Vagina (tissue), 2 donors: ENCODE measurements around the gene SPEF1.

Experiments
- POLR2A ChIP-seq, 2 donors: fragments of 450-650 bp; IDR thresholded peaks; one replicate each; pipeline ENCODE4 v1.6.1; 2017; ENCODE audit warnings: antibody characterized with exemption in 2 of 2, mild to moderate bottlenecking in 2 of 2, moderate library complexity in 2 of 2
- POLR2AphosphoS5 ChIP-seq, 2 donors: sonication (generic); formaldehyde crosslinking; IDR thresholded peaks; one replicate each; pipeline ENCODE4 v1.9.0; 2017; ENCODE audit warnings: antibody characterized with exemption in 2 of 2, mild to moderate bottlenecking in 2 of 2, low read depth in 1 of 2; ENCODE audit not compliant: insufficient read depth in 1 of 2
- TF ChIP-seq, protein P1 (sequence below), 3 experiments: fragments of 450-650 bp in 2 of 3; fragments of 200-600 bp in 1 of 3; sonication (generic) in 1 of 3; IDR thresholded peaks; one replicate each; pipeline ENCODE4 v1.5.1; 2017 to 2019; ENCODE audit warnings: antibody characterized with exemption in 3 of 3, mild to moderate bottlenecking in 2 of 3, moderate library complexity in 2 of 3

DNA sequence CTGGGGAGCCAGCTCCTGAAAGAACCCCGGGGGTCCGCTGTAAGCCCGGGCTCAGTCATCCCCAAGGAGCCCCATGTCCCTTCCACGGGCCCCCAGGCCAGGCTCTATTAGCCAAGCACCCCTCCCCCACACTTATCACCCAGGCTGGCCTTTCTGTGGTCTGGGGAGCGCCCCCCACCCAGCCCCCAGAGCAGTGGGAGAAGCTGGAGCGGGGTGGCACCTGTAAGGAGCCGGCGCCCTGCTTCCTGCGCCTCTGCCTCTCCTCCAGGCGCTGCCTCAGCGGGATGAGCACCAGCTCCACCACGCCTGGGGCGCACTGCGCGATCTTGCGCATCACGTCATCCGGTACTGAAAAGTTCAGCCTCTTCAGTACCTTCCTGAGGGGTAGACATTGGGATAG, 2.3 kb downstream of the SPEF1 start:
- TF ChIP-seq, protein P1, sequence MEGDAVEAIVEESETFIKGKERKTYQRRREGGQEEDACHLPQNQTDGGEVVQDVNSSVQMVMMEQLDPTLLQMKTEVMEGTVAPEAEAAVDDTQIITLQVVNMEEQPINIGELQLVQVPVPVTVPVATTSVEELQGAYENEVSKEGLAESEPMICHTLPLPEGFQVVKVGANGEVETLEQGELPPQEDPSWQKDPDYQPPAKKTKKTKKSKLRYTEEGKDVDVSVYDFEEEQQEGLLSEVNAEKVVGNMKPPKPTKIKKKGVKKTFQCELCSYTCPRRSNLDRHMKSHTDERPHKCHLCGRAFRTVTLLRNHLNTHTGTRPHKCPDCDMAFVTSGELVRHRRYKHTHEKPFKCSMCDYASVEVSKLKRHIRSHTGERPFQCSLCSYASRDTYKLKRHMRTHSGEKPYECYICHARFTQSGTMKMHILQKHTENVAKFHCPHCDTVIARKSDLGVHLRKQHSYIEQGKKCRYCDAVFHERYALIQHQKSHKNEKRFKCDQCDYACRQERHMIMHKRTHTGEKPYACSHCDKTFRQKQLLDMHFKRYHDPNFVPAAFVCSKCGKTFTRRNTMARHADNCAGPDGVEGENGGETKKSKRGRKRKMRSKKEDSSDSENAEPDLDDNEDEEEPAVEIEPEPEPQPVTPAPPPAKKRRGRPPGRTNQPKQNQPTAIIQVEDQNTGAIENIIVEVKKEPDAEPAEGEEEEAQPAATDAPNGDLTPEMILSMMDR (IDR thresholded peaks at IDR 0.05), result no peak
- TF ChIP-seq POLR2AphosphoS5 (IDR thresholded peaks at IDR 0.05; ENCODE audit: insufficient read depth in 1 of 2, low read depth in 1 of 2) (no peak), POLR2A (IDR thresholded peaks at IDR 0.05) (no peak)
